T47D (cell line): ENCODE data around the gene SNAP25.

Experiments used
- DNase-seq, 2 experiments: peaks; one replicate each; pipeline versions ENCODE4 v3.0.0 to v3.0.0-alpha.2; 2011 to 2012; ENCODE audit warnings: low read depth in 1 of 2, low spot score in 1 of 2
- JUND ChIP-seq: IDR thresholded peaks from 2 replicates; pipeline ENCODE4 v1.6.1; 2012; ENCODE audit warnings: low read depth
- in situ Hi-C: cut with HindIII; loops from 2 replicates; pipeline ENCODE4 v1.10.0; 2016; ENCODE audit warnings: low sequenced_read_pairs, low pct_unique_long_range_greater_than_20kb

The SNAP25 gene

GRCh38 chr20:10304471-10305046 is 85.9 kb downstream of the SNAP25 start:
- in situ Hi-C loops = no loop called here
- TF ChIP-seq JUND = no peak
- DNase-seq = no peak

DNA sequence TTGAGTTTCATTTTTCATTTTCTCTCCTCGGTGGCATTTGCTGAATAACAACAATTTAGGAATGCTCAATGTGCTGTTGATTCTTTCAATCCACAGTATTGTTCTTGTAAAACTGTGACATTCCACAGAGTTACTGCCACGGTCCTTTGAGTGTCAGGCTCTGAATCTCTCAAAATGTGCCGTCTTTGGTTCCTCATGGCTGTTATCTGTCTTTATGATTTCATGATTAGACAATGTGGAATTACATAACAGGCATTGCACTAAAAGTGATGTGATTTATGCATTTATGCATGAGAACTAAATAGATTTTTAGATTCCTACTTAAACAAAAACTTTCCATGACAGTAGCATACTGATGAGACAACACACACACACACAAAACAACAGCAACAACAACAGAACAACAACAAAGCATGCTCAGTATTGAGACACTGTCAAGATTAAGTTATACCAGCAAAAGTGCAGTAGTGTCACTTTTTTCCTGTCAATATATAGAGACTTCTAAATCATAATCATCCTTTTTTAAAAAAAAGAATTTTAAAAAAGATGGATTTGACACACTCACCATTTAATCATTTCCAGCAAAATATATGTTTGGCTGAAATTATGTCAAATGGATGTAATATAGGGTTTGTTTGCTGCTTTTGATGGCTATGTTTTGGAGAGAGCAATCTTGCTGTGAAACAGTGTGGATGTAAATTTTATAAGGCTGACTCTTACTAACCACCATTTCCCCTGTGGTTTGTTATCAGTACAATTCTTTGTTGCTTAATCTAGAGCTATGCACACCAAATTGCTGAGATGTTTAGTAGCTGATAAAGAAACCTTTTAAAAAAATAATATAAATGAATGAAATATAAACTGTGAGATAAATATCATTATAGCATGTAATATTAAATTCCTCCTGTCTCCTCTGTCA is 88.1 kb downstream of the SNAP25 start:
- DNase-seq = no peak
- no peak for TF ChIP-seq JUND
- in situ Hi-C loops = no loop called here

- no peak for TF ChIP-seq JUND
- no peak for DNase-seq
- in situ Hi-C loops = no loop called here
Measured at GRCh38 chr20:10307359-10307735, 88.7 kb downstream of the SNAP25 start.

- no peak for TF ChIP-seq JUND
- in situ Hi-C loops = no loop called here
- DNase-seq = no peak
Measured at GRCh38 chr20:10308652-10309051, 90.0 kb downstream of the SNAP25 start.

GRCh38 chr20:10309326-10309725 is 90.7 kb downstream of the SNAP25 start:
- no peak for DNase-seq
- no peak for TF ChIP-seq JUND
- in situ Hi-C loops = no loop called here

- in situ Hi-C loops = no loop called here
- DNase-seq = no peak
- TF ChIP-seq JUND = no peak
Measured at GRCh38 chr20:10312111-10312510, 93.5 kb downstream of the SNAP25 start.

DNA sequence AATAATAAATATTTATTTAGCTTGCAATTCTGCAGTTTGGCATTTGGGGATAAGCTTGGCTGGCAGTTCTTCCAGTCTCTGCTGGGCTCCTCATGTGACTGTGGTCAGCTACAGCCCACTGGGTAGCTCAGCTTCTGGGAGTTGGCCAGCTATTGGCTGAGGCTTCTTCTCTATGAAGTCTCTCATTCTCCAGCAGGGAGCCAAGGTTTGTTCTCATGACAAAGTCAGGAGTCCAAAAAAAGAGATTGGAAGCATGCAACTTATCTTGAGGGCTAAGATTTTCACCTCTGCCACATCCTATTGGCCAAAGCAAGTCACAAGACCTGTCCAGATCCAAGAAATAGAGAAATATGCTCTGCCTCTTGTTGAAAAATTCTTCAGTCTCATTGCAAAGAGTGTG is 94.6 kb downstream of the SNAP25 start:
- TF ChIP-seq JUND = no peak
- DNase-seq = no peak
- in situ Hi-C loops = no loop called here

GRCh38 chr20:10313701-10314100 is 95.1 kb downstream of the SNAP25 start:
- no peak for DNase-seq
- TF ChIP-seq JUND = no peak
- in situ Hi-C loops = no loop called here

GRCh38 chr20:10314198-10314597 is 95.6 kb downstream of the SNAP25 start:
- no peak for TF ChIP-seq JUND
- in situ Hi-C loops = no loop called here
- no peak for DNase-seq

DNA sequence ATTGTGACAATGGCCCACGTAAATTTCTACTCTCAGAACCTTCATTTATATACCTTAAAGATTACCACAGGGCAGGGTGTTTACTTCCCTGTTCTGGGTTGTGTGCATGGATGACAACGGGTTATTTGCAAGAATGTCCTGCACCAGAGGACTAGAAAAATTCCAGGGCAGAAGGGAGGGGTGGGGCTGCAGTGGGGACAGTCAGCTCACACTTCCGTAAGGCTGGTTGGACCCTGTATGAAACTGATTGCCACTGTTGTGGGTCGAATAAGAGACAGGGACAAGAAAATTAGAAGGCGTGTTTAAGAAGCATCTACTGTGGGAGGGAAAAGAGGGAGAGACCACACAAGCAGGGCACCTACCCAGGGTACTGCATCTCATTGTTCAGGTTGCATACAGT is 96.5 kb downstream of the SNAP25 start:
- TF ChIP-seq JUND = no peak
- no peak for DNase-seq

GRCh38 chr20:10316582-10316981 is 98.0 kb downstream of the SNAP25 start:
- peak in 1 of 2 experiments; percentile 25 for DNase-seq
- no peak for TF ChIP-seq JUND
- in situ Hi-C loops = no loop called here

More for the DNA sequence above, 96.5 kb downstream of the SNAP25 start:
- in situ Hi-C loops = no loop called here

GRCh38 chr20:10318291-10319024 is 99.8 kb downstream of the SNAP25 start:
- no peak for TF ChIP-seq JUND
- in situ Hi-C loops = no loop called here
- DNase-seq = no peak

GRCh38 chr20:10319855-10320254 is 101.2 kb downstream of the SNAP25 start:
- in situ Hi-C loops = no loop called here
- no peak for TF ChIP-seq JUND
- no peak for DNase-seq
